HEK293T (cell line): ENCODE data around the gene SYNE3.

Experiments used
- ARNT ChIP-seq: fragments of 450-650 bp; IDR thresholded peaks from 2 replicates; pipeline ENCODE4 v1.6.1; 2017; ENCODE audit warnings: mild to moderate bottlenecking
- BHLHE40 ChIP-seq: fragments of 450-650 bp; IDR thresholded peaks from 2 replicates; pipeline ENCODE4 v1.6.1; 2016; ENCODE audit warnings: mild to moderate bottlenecking, moderate library complexity, borderline replicate concordance
- CTBP1 ChIP-seq: fragments of 450-650 bp; IDR thresholded peaks from 2 replicates; pipeline ENCODE4 v1.6.1; 2016; ENCODE audit warnings: borderline replicate concordance
- FOXA1 ChIP-seq: fragments of 450-650 bp; IDR thresholded peaks from 2 replicates; pipeline ENCODE4 v1.6.1; 2016; ENCODE audit warnings: mild to moderate bottlenecking
- FOXK2 ChIP-seq: fragments of 450-650 bp; IDR thresholded peaks from 2 replicates; pipeline ENCODE4 v1.6.1; 2016; ENCODE audit warnings: mild to moderate bottlenecking
- LEF1 ChIP-seq: fragments of 450-650 bp; IDR thresholded peaks from 2 replicates; pipeline ENCODE4 v1.6.1; 2017; ENCODE audit warnings: mild to moderate bottlenecking, borderline replicate concordance
- NFRKB ChIP-seq: fragments of 450-650 bp; IDR thresholded peaks from 2 replicates; pipeline ENCODE4 v1.6.1; 2016; ENCODE audit warnings: mild to moderate bottlenecking, moderate library complexity
- SP1 ChIP-seq: fragments of 450-650 bp; IDR thresholded peaks from 2 replicates; pipeline ENCODE4 v1.6.1; 2017
- TARDBP ChIP-seq: fragments of 450-650 bp; IDR thresholded peaks from 2 replicates; pipeline ENCODE4 v1.6.1; 2016
- ZNF384 ChIP-seq: fragments of 450-650 bp; IDR thresholded peaks from 2 replicates; pipeline ENCODE4 v1.6.1; 2016
- TF ChIP-seq, protein P1 (sequence below): fragments of 450-650 bp; IDR thresholded peaks from 2 replicates; pipeline ENCODE4 v1.6.1; 2016

DNA sequence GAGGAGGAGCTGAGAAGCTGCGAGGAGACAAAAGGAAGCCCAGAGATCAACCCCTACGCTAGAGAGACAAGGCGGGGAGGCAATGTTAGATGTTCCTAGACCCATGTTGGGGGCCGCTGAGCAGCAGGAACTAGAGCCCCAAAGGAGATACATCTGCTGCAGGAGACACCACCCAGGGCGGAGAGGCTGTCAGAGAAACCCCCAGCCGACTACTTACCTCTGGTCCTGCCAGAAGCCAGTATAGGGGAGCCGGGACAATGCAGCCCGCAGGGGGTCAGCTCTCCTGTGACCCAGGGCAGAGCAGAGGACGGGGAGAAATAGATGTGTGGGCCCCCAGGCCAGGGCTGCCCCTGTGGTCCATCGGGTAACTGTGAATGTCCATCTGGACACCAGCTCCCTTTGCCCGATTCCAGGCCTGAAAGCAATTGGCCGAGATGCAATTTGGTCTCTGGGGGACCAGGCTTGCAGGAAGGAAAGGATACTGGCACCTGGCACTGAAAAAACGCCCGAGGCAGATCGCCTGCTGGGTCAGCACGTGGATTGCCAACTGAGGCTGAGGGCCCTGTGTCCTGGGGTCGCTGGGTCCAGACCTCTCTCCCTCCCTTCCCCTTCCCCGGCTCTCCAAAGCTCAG is 34.9 kb downstream of the SYNE3 start:
- no peak for TF ChIP-seq ZNF384
- no peak for TF ChIP-seq NFRKB
- TF ChIP-seq SP1 = no peak
- no peak for TF ChIP-seq FOXA1
- TF ChIP-seq BHLHE40 = no peak
- no peak for TF ChIP-seq FOXK2
- TF ChIP-seq ARNT = no peak
- no peak for TF ChIP-seq TARDBP
- TF ChIP-seq, protein P1, sequence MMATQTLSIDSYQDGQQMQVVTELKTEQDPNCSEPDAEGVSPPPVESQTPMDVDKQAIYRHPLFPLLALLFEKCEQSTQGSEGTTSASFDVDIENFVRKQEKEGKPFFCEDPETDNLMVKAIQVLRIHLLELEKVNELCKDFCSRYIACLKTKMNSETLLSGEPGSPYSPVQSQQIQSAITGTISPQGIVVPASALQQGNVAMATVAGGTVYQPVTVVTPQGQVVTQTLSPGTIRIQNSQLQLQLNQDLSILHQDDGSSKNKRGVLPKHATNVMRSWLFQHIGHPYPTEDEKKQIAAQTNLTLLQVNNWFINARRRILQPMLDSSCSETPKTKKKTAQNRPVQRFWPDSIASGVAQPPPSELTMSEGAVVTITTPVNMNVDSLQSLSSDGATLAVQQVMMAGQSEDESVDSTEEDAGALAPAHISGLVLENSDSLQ = no peak
- no peak for TF ChIP-seq CTBP1
- TF ChIP-seq LEF1 = no peak
